GM10248 (cell line): ENCODE results near the gene NACC2.

Experiments used
- CTCF ChIA-PET: fragments of 300-600 bp; sonication (Branson Sonifier 250); formaldehyde crosslinking; extraction: SDS; loops from one replicate; lab custom pipeline; 2021; ENCODE audit warnings: antibody characterized with exemption; lab: Yijun Ruan, JAX
- POLR2A ChIA-PET: fragments of 350-650 bp; sonication (Branson Sonifier 250); formaldehyde crosslinking; extraction: SDS; loops from one replicate; lab custom pipeline; 2020; ENCODE audit warnings: antibody characterized with exemption; lab: Yijun Ruan, JAX
- DNase-seq: peaks from one replicate; pipeline ENCODE4 v3.0.0; 2012; ENCODE audit errors: extremely low spot score
- CTCF ChIP-seq: IDR thresholded peaks from 2 replicates; pipeline ENCODE4 v1.5.1; 2012; ENCODE audit warnings: mild to moderate bottlenecking, low read depth; ENCODE audit errors: extremely low read depth, missing control alignments, control extremely low read depth

The NACC2 gene

GRCh38 chr9:136024696-136025316 is 70.3 kb downstream of the NACC2 start:
- ChIA-PET POLR2A (no interaction called here), CTCF (no interaction called here)
- TF ChIP-seq CTCF, result no peak
- DNase-seq, result no peak

- no peak for TF ChIP-seq CTCF
- ChIA-PET POLR2A (no interaction called here), CTCF (no interaction called here)
- DNase-seq, result no peak
Measured at GRCh38 chr9:136024286-136024685, 70.8 kb downstream of the NACC2 start.

- ChIA-PET POLR2A (no interaction called here), CTCF (interaction anchor here (1.0 kb wide), 1 partner anchor 31 kb away, joined by 3 read pairs; no protein-coding TSS in a partner anchor)
- no peak for TF ChIP-seq CTCF
Measured at GRCh38 chr9:136023410-136024225, 71.5 kb downstream of the NACC2 start.

GRCh38 chr9:136022731-136023409 is 72.2 kb downstream of the NACC2 start:
- DNase-seq, result no peak
- TF ChIP-seq CTCF, result no peak
- CTCF ChIA-PET, result interaction anchor here (1.0 kb wide), 1 partner anchor 31 kb away, joined by 3 read pairs; no protein-coding TSS in a partner anchor
- POLR2A ChIA-PET, result no interaction called here

More at GRCh38 chr9:136023410-136024225, 71.5 kb downstream of the NACC2 start:
- DNase-seq, result no peak

- ChIA-PET CTCF (no interaction called here), POLR2A (no interaction called here)
- TF ChIP-seq CTCF, result no peak
- no peak for DNase-seq
Measured at GRCh38 chr9:136021872-136022681, 73.0 kb downstream of the NACC2 start.
